C4-2B (cell line): ENCODE data around the gene EVI2A.
"Not testable (repeated sequence)": the region's sequence is repeated elsewhere in the genome, so short reads cannot be mapped to it uniquely, and the experiment has no call there.

Experiments
- H3K27ac ChIP-seq: fragments of 450-650 bp; 2 replicates; pipeline ENCODE4 v1.5.1; 2017
- CTCF ChIP-seq: fragments of 450-650 bp; conservative IDR thresholded peaks from 2 replicates; pipeline ENCODE4 v1.5.1; 2017; ENCODE audit warnings: mild to moderate bottlenecking
- ZFX ChIP-seq: fragments of 450-650 bp; IDR thresholded peaks from 2 replicates; pipeline ENCODE4 v1.6.1; 2017

The EVI2A gene

GRCh38 chr17:31321966-31322365 lies 544 bp upstream of the EVI2A start:
- no peak overlapping the region for H3K27ac ChIP-seq
- no peak for TF ChIP-seq ZFX
- no peak for TF ChIP-seq CTCF

GRCh38 chr17:31320791-31321190 lies 631 bp downstream of the EVI2A start:
- TF ChIP-seq ZFX (no peak), CTCF (no peak)
- no peak overlapping the region for H3K27ac ChIP-seq

GRCh38 chr17:31320241-31320640 lies 1.2 kb downstream of the EVI2A start:
- TF ChIP-seq ZFX (no peak), CTCF (no peak)
- H3K27ac ChIP-seq: no peak overlapping the region

DNA sequence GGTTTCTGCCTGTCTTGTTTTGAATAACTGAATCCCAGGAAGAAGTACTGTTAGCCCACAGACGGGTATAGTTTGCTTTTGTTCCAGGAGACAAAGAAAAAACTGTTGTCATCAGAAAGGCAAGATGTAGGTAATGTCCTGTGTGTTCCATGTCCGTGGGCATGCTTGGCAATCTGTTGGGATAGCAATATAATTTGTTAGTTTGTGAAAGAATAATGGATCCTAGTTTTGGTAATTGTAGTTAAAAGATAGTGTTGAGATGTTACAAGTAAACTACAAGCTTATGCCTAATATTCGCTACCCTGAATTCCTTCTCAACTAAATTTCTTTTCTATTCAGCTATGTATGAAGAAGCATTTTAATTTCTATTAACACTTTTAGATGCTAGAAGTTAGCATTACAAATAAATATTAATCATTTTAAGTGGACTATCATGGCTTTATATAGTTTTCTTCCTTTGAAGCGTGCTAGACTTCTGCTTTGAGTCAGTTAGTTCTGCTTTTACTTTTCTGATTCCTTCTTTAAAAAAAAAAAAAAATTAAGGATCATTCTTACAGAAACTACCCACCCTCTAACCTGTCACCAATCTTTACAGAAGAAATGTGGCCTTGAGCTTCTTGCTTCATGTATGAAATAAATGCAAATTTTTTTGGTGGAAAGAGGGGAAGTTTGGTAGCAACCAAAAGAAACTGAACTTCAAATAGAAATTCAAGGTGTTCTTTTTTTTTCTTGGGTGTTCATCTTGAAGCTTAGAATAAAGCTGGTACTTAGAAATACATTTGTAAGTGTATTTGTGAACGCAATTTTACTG lies 2.4 kb downstream of the EVI2A start:
- H3K27ac ChIP-seq: no peak overlapping the region
- no peak for TF ChIP-seq CTCF
- TF ChIP-seq ZFX: no peak

GRCh38 chr17:31318298-31318801 lies 3.1 kb downstream of the EVI2A start:
- H3K27ac ChIP-seq: no peak overlapping the region
- TF ChIP-seq ZFX (no peak), CTCF (no peak)

DNA sequence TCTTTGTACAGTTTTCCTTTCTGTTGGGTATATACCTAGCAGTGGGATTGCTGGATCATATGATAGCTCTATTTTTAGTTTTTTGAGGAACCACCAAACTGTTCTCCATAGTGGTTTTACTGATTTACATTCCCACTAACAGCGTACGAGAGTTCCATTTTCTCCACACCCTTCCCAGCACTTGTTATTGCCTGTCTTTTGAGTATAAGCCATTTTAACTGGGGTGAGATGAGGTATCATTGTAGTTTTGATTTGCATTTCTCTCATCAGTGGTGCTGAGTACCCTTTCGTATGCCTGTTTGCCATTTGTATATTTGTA lies 6.7 kb downstream of the EVI2A start:
- H3K27ac ChIP-seq: no peak overlapping the region
- TF ChIP-seq CTCF (no peak), ZFX (no peak)

GRCh38 chr17:31313982-31314781 lies 7.2 kb downstream of the EVI2A start, which contains the start of gene EVI2B:
Gene EVI2B (minus strand): TSS chr17:31314054. CDS start chr17:31305609, 8,445 bp downstream.
- TF ChIP-seq ZFX (no peak), CTCF (no peak)
- no peak within 1 kb of the TSS for H3K27ac ChIP-seq

GRCh38 chr17:31312223-31312622 lies 9.2 kb downstream of the EVI2A start:
- H3K27ac ChIP-seq: not testable (repeated sequence)
